Sigmoid colon (tissue), 7 donors: ENCODE data around the gene SMARCAD1. TPM values are rescaled to one million over a fixed set of nuclear protein-coding genes. Genes with fewer than 3 reads are reported as not detected.
"Not testable (repeated sequence)": the region's sequence is repeated elsewhere in the genome, so short reads cannot be mapped to it uniquely, and the experiment has no call there.

ENCODE experiments used
- DNase-seq: peaks from one replicate; pipeline ENCODE4 v3.0.0-alpha.2; 2019
- H3K27ac ChIP-seq, 4 donors: fragments of 200-600 bp; sonication (generic); one replicate each; pipeline ENCODE4 v1.5.1; 2016 to 2019; ENCODE audit warnings: mild to moderate bottlenecking in 1 of 4
- H3K27me3 ChIP-seq, 3 donors: fragments of 200-600 bp; sonication (generic); one replicate each; pipeline ENCODE4 v1.5.1; 2019; ENCODE audit warnings: mild to moderate bottlenecking in 1 of 3
- H3K36me3 ChIP-seq, 4 donors: fragments of 200-600 bp; sonication (generic); one replicate each; pipeline ENCODE4 v1.5.1; 2016 to 2019
- H3K4me1 ChIP-seq, 4 donors: fragments of 200-600 bp; sonication (generic); one replicate each; pipeline ENCODE4 v1.5.1; 2017 to 2019
- H3K4me3 ChIP-seq, 4 donors: fragments of 200-600 bp; sonication (generic); one replicate each; pipeline ENCODE4 v1.5.1; 2017 to 2019; ENCODE audit warnings: mild to moderate bottlenecking in 2 of 4, moderate library complexity in 1 of 4
- H3K9me3 ChIP-seq, 4 donors: fragments of 200-600 bp in 3 of 4; sonication (generic) in 3 of 4; one replicate each; pipeline versions ENCODE4 v1.5.1 to v1.6.1; 2013 to 2019
- CTCF ChIP-seq, 4 experiments: fragments of 450-650 bp in 3 of 4; fragments of 200-600 bp in 1 of 4; IDR thresholded peaks; one replicate each; pipeline ENCODE4 v1.5.1; 2016 to 2019; ENCODE audit warnings: antibody characterized with exemption in 4 of 4, mild to moderate bottlenecking in 3 of 4, moderate library complexity in 2 of 4
- EP300 ChIP-seq, 4 donors: sonication (generic); formaldehyde crosslinking; IDR thresholded peaks; one replicate each; pipeline ENCODE4 v1.6.1; 2017; ENCODE audit warnings: antibody characterized with exemption in 4 of 4
- POLR2A ChIP-seq, 2 donors: fragments of 450-650 bp; IDR thresholded peaks; one replicate each; pipeline ENCODE4 v1.6.1; 2016; ENCODE audit warnings: antibody characterized with exemption in 2 of 2, mild to moderate bottlenecking in 2 of 2, moderate library complexity in 2 of 2
- POLR2AphosphoS5 ChIP-seq, 4 donors: sonication (generic); formaldehyde crosslinking; IDR thresholded peaks; one replicate each; pipeline ENCODE4 v1.6.1; 2017; ENCODE audit warnings: antibody characterized with exemption in 4 of 4
- WGBS, 2 donors: extraction: QIAGEN DNeasy Blood & Tissue Kit; methylation state at CpG; one replicate each; pipeline ENCODE4 v1.1.7; 2013; 5-methylcytosine and 5-hydroxymethylcytosine counted together
- intact Hi-C: fragments of 100-400 bp; cut with DNase I; formaldehyde crosslinking; loops from one replicate; pipeline ENCODE4 v1.15.1; 2023
- polyA plus RNA-seq, 3 donors: library from polyadenylated mRNA; stranded (reverse); fragments of 200-250 nt; gene quantifications; one replicate each; pipeline ENCODE4 v1.2.3, GENCODE V29; 2013
- total RNA-seq, 4 donors: library from RNA; depleted of rRNA; stranded (reverse); fragments of >200 nt; gene quantifications; one replicate each; pipeline ENCODE4 v1.1.0, GENCODE V29; 2016
- donor health status: healthy with polysubstance abuse.
- donor health status: Bipolar disorder and iron deficiency.
- donor health status: healthy.

Gene SMARCAD1
- total and polyA plus RNA-seq, 7 donors = 3.7 to 21.4 (median 15.8) TPM

- WGBS, 2 donors = 46 to 55% methylated on average over 2 of the region's 2 CpGs
- intact Hi-C loops = loop anchor here (10.0 kb wide), 2 partner anchors 290 to 820 kb away; no protein-coding TSS in a partner anchor
- Histone ChIP-seq H3K9me3 (no peaks in the 10 kb centered on the region), H3K36me3 (no peaks in the 10 kb centered on the region), H3K4me1 (no peaks in the 10 kb centered on the region), H3K27me3 (no peaks in the 10 kb centered on the region), H3K27ac (no peak overlapping the region), H3K4me3 (no peak overlapping the region)
- no peak for TF ChIP-seq POLR2A (IDR thresholded peaks at IDR 0.05)
- TF ChIP-seq CTCF (IDR thresholded peaks at IDR 0.05) = peak in 3 of 4 experiments; percentile 14 to 39 (median 21)
- DNase-seq = no peak
These were observed 96.8 kb downstream of the SMARCAD1 start for GRCh38 chr4:94304365-94304971.

- no peaks in the 10 kb centered on the region for H3K27me3 ChIP-seq
- no peak overlapping the region for H3K4me3 ChIP-seq
- intact Hi-C loops = loop anchor here (10.0 kb wide), 2 partner anchors 289 to 819 kb away; no protein-coding TSS in a partner anchor
- DNase-seq = no peak
- no peaks in the 10 kb centered on the region for H3K9me3 ChIP-seq
- H3K4me1 ChIP-seq = no peaks in the 10 kb centered on the region
- WGBS, 2 donors = 75 to 76% methylated on average over 5 of the region's 5 CpGs
- TF ChIP-seq POLR2A (IDR thresholded peaks at IDR 0.05) (no peak), CTCF (IDR thresholded peaks at IDR 0.05) (no peak), POLR2AphosphoS5 (IDR thresholded peaks at IDR 0.05) (no peak), EP300 (IDR thresholded peaks at IDR 0.05) (no peak)
- no peaks in the 10 kb centered on the region for H3K36me3 ChIP-seq
- no peak overlapping the region for H3K27ac ChIP-seq
These were observed 98.0 kb downstream of the SMARCAD1 start for GRCh38 chr4:94305466-94306225.

GRCh38 chr4:94306713-94307112 lies 99.0 kb downstream of the SMARCAD1 start:
- Histone ChIP-seq H3K4me3 (no peak overlapping the region), H3K27me3 (no peaks in the 10 kb centered on the region), H3K4me1 (no peaks in the 10 kb centered on the region), H3K36me3 (no peaks in the 10 kb centered on the region), H3K9me3 (no peaks in the 10 kb centered on the region), H3K27ac (no peak overlapping the region)
- intact Hi-C loops = loop anchor here (10.0 kb wide), 2 partner anchors 288 to 818 kb away; no protein-coding TSS in a partner anchor
- no peak for TF ChIP-seq EP300 (IDR thresholded peaks at IDR 0.05)
- TF ChIP-seq POLR2AphosphoS5 (IDR thresholded peaks at IDR 0.05) = no peak
- no peak for TF ChIP-seq POLR2A (IDR thresholded peaks at IDR 0.05)
- TF ChIP-seq CTCF (IDR thresholded peaks at IDR 0.05) = no peak
- DNase-seq = no peak
- WGBS, 2 donors = 81 to 84% methylated on average over 3 of the region's 3 CpGs

GRCh38 chr4:94307231-94307871 lies 99.7 kb downstream of the SMARCAD1 start:
- DNase-seq = no peak
- Histone ChIP-seq H3K4me3 (no peak overlapping the region), H3K27ac (no peak overlapping the region), H3K27me3 (no peaks in the 10 kb centered on the region), H3K9me3 (no peaks in the 10 kb centered on the region), H3K4me1 (no peaks in the 10 kb centered on the region), H3K36me3 (no peaks in the 10 kb centered on the region)
- WGBS, 2 donors = 91% methylated on average over 4 of the region's 4 CpGs
- no peak for TF ChIP-seq POLR2A (IDR thresholded peaks at IDR 0.05)
- no peak for TF ChIP-seq EP300 (IDR thresholded peaks at IDR 0.05)
- TF ChIP-seq CTCF (IDR thresholded peaks at IDR 0.05) = no peak
- no peak for TF ChIP-seq POLR2AphosphoS5 (IDR thresholded peaks at IDR 0.05)
- intact Hi-C loops = loop anchor here (10.0 kb wide), 2 partner anchors 287 to 817 kb away; no protein-coding TSS in a partner anchor

GRCh38 chr4:94319927-94320326 lies 112.3 kb downstream of the SMARCAD1 start:
- DNase-seq, H3K4me3 ChIP-seq, H3K36me3 ChIP-seq, H3K9me3 ChIP-seq, H3K27me3 ChIP-seq, H3K4me1 ChIP-seq, H3K27ac ChIP-seq, intact Hi-C loops: not testable (repeated sequence)
